Neural progenitor cell (in vitro differentiated cells): Measurements from ENCODE around the gene GUCY1A2.

Experiments
- EZH2 ChIP-seq: fragments of 200-600 bp; sonication (generic); IDR thresholded peaks from 2 replicates; pipeline ENCODE4 v1.6.1; 2017; ENCODE audit warnings: antibody characterized with exemption, mild to moderate bottlenecking, moderate library complexity
- TF ChIP-seq, protein P1 (sequence below): fragments of 200-600 bp; sonication (generic); IDR thresholded peaks from 2 replicates; pipeline ENCODE4 v1.5.1; 2017; ENCODE audit warnings: antibody characterized with exemption, mild to moderate bottlenecking

- TF ChIP-seq, protein P1, sequence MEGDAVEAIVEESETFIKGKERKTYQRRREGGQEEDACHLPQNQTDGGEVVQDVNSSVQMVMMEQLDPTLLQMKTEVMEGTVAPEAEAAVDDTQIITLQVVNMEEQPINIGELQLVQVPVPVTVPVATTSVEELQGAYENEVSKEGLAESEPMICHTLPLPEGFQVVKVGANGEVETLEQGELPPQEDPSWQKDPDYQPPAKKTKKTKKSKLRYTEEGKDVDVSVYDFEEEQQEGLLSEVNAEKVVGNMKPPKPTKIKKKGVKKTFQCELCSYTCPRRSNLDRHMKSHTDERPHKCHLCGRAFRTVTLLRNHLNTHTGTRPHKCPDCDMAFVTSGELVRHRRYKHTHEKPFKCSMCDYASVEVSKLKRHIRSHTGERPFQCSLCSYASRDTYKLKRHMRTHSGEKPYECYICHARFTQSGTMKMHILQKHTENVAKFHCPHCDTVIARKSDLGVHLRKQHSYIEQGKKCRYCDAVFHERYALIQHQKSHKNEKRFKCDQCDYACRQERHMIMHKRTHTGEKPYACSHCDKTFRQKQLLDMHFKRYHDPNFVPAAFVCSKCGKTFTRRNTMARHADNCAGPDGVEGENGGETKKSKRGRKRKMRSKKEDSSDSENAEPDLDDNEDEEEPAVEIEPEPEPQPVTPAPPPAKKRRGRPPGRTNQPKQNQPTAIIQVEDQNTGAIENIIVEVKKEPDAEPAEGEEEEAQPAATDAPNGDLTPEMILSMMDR = no peak
- TF ChIP-seq EZH2 = no peak
Measured at GRCh38 chr11:107006076-107006833, 12.0 kb downstream of the GUCY1A2 start.
